HFFc6 (cell line): Measurements from ENCODE around the gene CNOT8. TPM values are rescaled to one million over a fixed set of nuclear protein-coding genes. Genes with fewer than 3 reads are reported as not detected.

Source experiments
- DNase-seq: peaks from one replicate; pipeline ENCODE4 v3.0.0-alpha.2; 2018
- H3K27ac Mint-ChIP-seq: 2 replicates; pipeline ENCODE4 v1.8.0; 2020; ENCODE audit warnings: mild to moderate bottlenecking, mixed read lengths
- H3K27me3 Mint-ChIP-seq: 2 replicates; pipeline ENCODE4 v1.8.0; 2021; ENCODE audit warnings: mild to moderate bottlenecking, moderate library complexity, mixed read lengths; ENCODE audit not compliant: insufficient read depth
- H3K36me3 Mint-ChIP-seq: 2 replicates; pipeline ENCODE4 v1.8.0; 2021; ENCODE audit warnings: low read depth, mixed read lengths
- H3K4me1 Mint-ChIP-seq: 2 replicates; pipeline ENCODE4 v1.8.0; 2020; ENCODE audit warnings: low read depth, mixed read lengths
- H3K4me3 Mint-ChIP-seq: 2 replicates; pipeline ENCODE4 v1.8.0; 2020; ENCODE audit warnings: mild to moderate bottlenecking, moderate library complexity, mixed read lengths
- H3K9me3 Mint-ChIP-seq: 2 replicates; pipeline ENCODE4 v1.8.0; 2020; ENCODE audit warnings: mild to moderate bottlenecking, mixed read lengths
- CTCF ChIP-seq: fragments of 200-600 bp; sonication (generic); IDR thresholded peaks from 2 replicates; pipeline ENCODE4 v1.5.0; 2021; ENCODE audit warnings: antibody characterized with exemption, mild to moderate bottlenecking
- total RNA-seq, 6 experiments: library from RNA; stranded (reverse); fragmentation: NEBNext Ultra II Directional; extraction: Animal tissue kit (Norgen Biotek cat#: 25700); gene quantifications; 2 replicates in 1 of 6; 3 replicates in 5 of 6; pipeline ENCODE4 v1.2.3, GENCODE V29; 2021

Gene CNOT8
- total RNA-seq, 6 experiments from 2014 or later = 29.5 to 38.6 (median 30.8) TPM

- Mint-ChIP-seq H3K27ac (no peak overlapping the region), H3K9me3 (no peaks in the 10 kb centered on the region), H3K4me3 (no peak overlapping the region), H3K4me1 (peaks cover 18% of the 10 kb centered on the region), H3K36me3 (no peaks in the 10 kb centered on the region), H3K27me3 (no peaks in the 10 kb centered on the region; the same call in 1 of the 2 replicates)
- TF ChIP-seq CTCF = no peak
- DNase-seq = no peak
These were observed 22.2 kb upstream of the CNOT8 start for GRCh38 chr5:154836225-154836624.

- no peak for TF ChIP-seq CTCF
These were observed 21.2 kb upstream of the CNOT8 start for GRCh38 chr5:154837009-154837901.

GRCh38 chr5:154840435-154841272 is 17.8 kb upstream of the CNOT8 start:
- Mint-ChIP-seq H3K27ac (peak overlapping the region; percentile 7; the same call in 1 of the 2 replicates), H3K27me3 (no peaks in the 10 kb centered on the region; the same call in none of the 2 replicates), H3K36me3 (no peaks in the 10 kb centered on the region), H3K4me1 (0 out of 2 replicates have a peak, but pooled peaks cover 6% of the 10 kb centered on the region), H3K9me3 (no peaks in the 10 kb centered on the region), H3K4me3 (no peak overlapping the region)
- TF ChIP-seq CTCF = no peak
- DNase-seq = no peak

More at GRCh38 chr5:154837009-154837901, 21.2 kb upstream of the CNOT8 start:
- Mint-ChIP-seq H3K9me3 (no peaks in the 10 kb centered on the region), H3K36me3 (no peaks in the 10 kb centered on the region), H3K4me1 (peaks cover 18% of the 10 kb centered on the region), H3K4me3 (no peak overlapping the region), H3K27ac (no peak overlapping the region), H3K27me3 (no peaks in the 10 kb centered on the region; the same call in none of the 2 replicates)
- no peak for DNase-seq

- no peak for TF ChIP-seq CTCF
- DNase-seq = no peak
- H3K9me3 Mint-ChIP-seq = no peaks in the 10 kb centered on the region
- H3K4me1 Mint-ChIP-seq = 0 out of 2 replicates have a peak, but pooled peaks cover 6% of the 10 kb centered on the region
- H3K27me3 Mint-ChIP-seq = no peaks in the 10 kb centered on the region; the same call in none of the 2 replicates
- no peak overlapping the region for H3K4me3 Mint-ChIP-seq
- H3K36me3 Mint-ChIP-seq = no peaks in the 10 kb centered on the region
- H3K27ac Mint-ChIP-seq = no peak overlapping the region
These were observed 17.2 kb upstream of the CNOT8 start for GRCh38 chr5:154841273-154841661.

GRCh38 chr5:154842689-154843530 is 15.5 kb upstream of the CNOT8 start:
- no peaks in the 10 kb centered on the region for H3K36me3 Mint-ChIP-seq
- no peak for DNase-seq
- 0 out of 2 replicates have a peak, but pooled peaks cover 6% of the 10 kb centered on the region for H3K4me1 Mint-ChIP-seq
- H3K27me3 Mint-ChIP-seq = no peaks in the 10 kb centered on the region; the same call in none of the 2 replicates
- no peak overlapping the region for H3K27ac Mint-ChIP-seq
- no peak for TF ChIP-seq CTCF
- H3K9me3 Mint-ChIP-seq = no peaks in the 10 kb centered on the region
- H3K4me3 Mint-ChIP-seq = no peak overlapping the region
